Adrenal gland (tissue), 5 donors: ENCODE data around the gene KCNMA1.

Experiments used
- POLR2A ChIP-seq, 2 donors: fragments of 450-650 bp; IDR thresholded peaks; one replicate each; pipeline ENCODE4 v1.6.1; 2017; ENCODE audit warnings: antibody characterized with exemption in 2 of 2, mild to moderate bottlenecking in 2 of 2, moderate library complexity in 1 of 2
- TF ChIP-seq, protein P1 (sequence below), 6 experiments: fragments of 450-650 bp in 4 of 6; fragments of 200-600 bp in 2 of 6; sonication (generic) in 1 of 6; IDR thresholded peaks; 1 replicate in 5 of 6; 2 replicates in 1 of 6; pipeline versions ENCODE4 v1.5.1 to v1.8.0; 2016 to 2021; ENCODE audit warnings: antibody characterized with exemption in 6 of 6, mild to moderate bottlenecking in 2 of 6, moderate library complexity in 1 of 6
- donor health status: DM: no; HTN: no; CAD: no.

DNA sequence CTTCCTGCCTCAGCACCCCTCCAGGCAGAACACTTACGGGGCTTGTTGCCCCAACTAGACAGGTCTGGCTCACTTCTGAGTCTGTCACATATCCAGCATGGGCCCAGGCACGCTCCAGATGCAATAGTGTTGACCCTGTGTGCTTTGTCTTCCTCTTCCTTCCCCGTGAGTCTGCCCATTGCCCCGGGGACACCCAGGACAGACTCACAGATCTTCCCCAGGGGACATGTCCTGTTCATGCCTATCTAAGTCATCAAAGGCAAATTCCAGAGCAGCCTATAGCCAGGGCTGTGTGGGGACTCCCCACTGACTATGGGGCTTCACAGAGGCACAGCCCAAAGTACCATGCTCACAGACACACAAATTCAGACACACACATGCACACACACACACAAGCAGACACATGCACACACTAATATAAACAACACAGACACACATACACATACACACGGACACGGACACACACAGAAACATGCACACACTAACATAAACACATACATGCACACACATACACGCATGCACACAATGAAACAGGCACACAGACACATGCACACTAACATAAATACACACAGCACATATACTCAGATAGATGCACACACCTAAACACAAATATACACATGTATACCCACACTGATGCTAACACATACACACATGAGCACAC is 175.8 kb downstream of the KCNMA1 start:
- TF ChIP-seq, protein P1, sequence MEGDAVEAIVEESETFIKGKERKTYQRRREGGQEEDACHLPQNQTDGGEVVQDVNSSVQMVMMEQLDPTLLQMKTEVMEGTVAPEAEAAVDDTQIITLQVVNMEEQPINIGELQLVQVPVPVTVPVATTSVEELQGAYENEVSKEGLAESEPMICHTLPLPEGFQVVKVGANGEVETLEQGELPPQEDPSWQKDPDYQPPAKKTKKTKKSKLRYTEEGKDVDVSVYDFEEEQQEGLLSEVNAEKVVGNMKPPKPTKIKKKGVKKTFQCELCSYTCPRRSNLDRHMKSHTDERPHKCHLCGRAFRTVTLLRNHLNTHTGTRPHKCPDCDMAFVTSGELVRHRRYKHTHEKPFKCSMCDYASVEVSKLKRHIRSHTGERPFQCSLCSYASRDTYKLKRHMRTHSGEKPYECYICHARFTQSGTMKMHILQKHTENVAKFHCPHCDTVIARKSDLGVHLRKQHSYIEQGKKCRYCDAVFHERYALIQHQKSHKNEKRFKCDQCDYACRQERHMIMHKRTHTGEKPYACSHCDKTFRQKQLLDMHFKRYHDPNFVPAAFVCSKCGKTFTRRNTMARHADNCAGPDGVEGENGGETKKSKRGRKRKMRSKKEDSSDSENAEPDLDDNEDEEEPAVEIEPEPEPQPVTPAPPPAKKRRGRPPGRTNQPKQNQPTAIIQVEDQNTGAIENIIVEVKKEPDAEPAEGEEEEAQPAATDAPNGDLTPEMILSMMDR (IDR thresholded peaks at IDR 0.05) = no peak
- TF ChIP-seq POLR2A (IDR thresholded peaks at IDR 0.05) = no peak
